VCaP (cell line): Measurements from ENCODE around the gene STK33.

Experiments used
- H3K27ac ChIP-seq: fragments of 450-650 bp; 2 replicates; pipeline ENCODE4 v1.5.1; 2017
- TF ChIP-seq, protein P1 (sequence below): fragments of 450-650 bp; conservative IDR thresholded peaks from 2 replicates; pipeline ENCODE4 v1.5.1; 2017; ENCODE audit warnings: mild to moderate bottlenecking, moderate library complexity

Gene STK33

GRCh38 chr11:8382436-8383053 lies 211.5 kb downstream of the STK33 start:
- TF ChIP-seq, protein P1, sequence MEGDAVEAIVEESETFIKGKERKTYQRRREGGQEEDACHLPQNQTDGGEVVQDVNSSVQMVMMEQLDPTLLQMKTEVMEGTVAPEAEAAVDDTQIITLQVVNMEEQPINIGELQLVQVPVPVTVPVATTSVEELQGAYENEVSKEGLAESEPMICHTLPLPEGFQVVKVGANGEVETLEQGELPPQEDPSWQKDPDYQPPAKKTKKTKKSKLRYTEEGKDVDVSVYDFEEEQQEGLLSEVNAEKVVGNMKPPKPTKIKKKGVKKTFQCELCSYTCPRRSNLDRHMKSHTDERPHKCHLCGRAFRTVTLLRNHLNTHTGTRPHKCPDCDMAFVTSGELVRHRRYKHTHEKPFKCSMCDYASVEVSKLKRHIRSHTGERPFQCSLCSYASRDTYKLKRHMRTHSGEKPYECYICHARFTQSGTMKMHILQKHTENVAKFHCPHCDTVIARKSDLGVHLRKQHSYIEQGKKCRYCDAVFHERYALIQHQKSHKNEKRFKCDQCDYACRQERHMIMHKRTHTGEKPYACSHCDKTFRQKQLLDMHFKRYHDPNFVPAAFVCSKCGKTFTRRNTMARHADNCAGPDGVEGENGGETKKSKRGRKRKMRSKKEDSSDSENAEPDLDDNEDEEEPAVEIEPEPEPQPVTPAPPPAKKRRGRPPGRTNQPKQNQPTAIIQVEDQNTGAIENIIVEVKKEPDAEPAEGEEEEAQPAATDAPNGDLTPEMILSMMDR = no peak
- H3K27ac ChIP-seq = no peak overlapping the region

DNA sequence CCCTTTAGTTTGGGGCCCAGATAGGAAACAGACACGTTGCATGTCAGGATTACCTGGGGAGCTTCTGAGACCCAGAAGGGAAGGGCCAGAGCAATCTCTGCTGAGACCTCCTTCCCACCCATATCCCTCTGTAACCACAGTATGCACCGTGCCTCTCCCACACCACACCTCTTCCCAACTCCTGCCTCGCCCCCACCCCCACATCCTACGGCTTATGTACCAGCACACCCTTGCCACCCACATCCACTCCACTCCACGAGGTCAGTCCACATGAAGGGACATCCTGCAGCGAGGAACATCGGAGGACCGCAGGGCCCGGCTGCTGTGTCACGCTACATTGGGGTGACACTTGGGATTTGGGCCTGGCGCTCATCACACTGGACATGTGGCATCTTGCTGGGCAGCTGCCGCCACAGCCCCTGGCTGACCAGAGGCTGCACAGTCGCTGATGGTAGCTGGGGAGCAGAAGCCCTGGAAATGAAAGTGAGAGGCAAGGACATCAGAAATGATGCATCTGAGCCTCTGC lies 212.1 kb downstream of the STK33 start:
- TF ChIP-seq, protein P1 = no peak

DNA sequence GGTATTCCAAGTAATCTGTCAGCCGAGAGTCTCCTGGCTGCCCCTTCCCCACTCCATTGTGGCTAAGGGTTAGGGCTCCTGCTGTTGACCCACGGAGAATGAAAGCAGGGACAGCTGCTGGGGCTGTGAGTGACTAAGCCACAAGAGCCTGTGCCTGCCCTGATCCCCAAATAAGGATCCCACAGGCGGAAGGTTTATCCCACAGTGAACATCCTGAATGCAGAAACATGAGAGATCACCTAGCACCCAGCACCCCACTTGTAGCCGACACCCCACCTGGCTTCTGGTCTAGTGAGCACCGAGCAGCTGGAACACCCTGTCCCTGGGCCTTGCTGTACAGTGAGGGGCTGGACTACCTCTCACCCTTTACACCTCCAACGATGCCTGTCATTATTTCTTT lies 212.7 kb downstream of the STK33 start:
- H3K27ac ChIP-seq = no peak overlapping the region
- TF ChIP-seq, protein P1 = no peak

More for the DNA sequence above, 212.1 kb downstream of the STK33 start:
- H3K27ac ChIP-seq = no peak overlapping the region

DNA sequence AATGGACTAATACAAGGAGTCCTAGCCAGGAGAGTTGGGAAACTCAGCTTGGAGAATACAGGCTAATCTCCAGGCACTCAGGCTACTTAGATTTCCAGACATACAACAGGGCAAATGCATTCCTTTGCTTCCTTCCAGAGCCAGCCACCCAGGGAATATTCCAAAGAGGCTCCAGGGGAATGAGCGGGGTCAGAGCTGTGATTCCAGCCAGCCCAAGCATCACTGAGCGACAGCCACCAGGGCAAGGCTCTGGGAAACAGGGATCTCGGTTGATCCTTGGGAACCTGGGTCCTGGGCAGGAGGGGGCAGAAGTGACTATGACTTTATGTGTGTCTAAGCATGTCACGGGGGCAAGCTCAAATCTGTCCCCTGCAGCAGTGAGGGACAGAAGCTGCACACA lies 218.1 kb downstream of the STK33 start:
- TF ChIP-seq, protein P1 = no peak
- H3K27ac ChIP-seq = no peak overlapping the region

GRCh38 chr11:8375460-8375859 lies 218.6 kb downstream of the STK33 start:
- H3K27ac ChIP-seq = no peak overlapping the region
- TF ChIP-seq, protein P1 = no peak

- H3K27ac ChIP-seq = no peak overlapping the region
- TF ChIP-seq, protein P1 = no peak
These were observed 219.3 kb downstream of the STK33 start for GRCh38 chr11:8374716-8375115.

DNA sequence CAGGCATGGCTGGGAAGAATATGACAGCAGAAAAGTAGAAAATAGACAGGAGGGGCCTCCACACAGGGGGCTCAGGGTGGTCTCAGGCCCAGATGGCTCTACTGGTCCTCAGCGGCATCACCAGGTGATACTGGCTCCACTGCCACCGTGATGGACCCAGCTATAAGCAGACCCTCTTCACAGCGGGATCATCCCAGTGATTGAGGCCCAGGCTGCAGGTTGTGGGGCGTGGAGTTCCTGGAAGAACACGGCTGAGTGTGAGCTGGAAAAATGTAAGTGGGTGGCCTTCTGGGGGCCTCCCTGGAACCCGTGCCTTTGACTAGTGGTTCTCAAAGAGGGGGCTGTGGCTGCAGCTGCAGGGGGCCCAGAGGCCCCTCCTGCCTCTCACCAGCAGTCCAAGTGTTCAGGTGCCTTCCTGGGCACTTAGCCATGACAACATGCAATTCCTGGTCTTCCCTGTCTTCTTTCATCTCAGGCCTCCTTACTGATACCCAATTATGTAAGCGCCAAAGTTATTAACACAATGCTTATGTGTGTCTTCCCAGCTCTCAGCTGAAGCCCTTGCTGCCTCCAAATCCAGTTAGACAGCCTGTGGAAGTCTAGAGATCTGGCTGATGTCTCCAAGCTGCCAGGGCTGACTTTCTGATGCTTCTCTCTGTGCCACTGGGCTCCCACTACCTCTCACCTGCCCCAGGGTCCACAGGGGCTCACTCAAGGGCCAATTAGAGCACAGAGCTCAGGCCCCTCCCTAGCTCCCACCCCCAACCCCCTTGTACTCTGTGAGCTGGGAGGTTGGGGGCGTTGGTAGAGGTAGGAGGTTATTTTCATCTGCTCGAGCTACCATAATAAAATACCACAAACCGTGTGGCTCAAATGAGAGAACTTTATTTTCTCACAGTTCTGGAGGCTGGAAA lies 220.3 kb downstream of the STK33 start:
- no peak overlapping the region for H3K27ac ChIP-seq
- TF ChIP-seq, protein P1 = no peak
